HL-60 (cell line): ENCODE data around the gene ERVK3-1.
A peak's percentile ranks its signal among the peaks of the same experiment; 100 is the strongest.

Source experiments
- DNase-seq, 2 experiments: peaks; one replicate each; pipeline ENCODE4 v3.0.0-alpha.2; 2010 to 2020; ENCODE audit warnings: low read depth in 1 of 2, low spot score in 1 of 2
- H3K27ac ChIP-seq: fragments of 250-450 bp; sonication (Bioruptor Pico); replicated peaks from 2 replicates; pipeline ENCODE4 v1.5.1; 2020; ENCODE audit warnings: mild to moderate bottlenecking, moderate library complexity
- H3K27me3 ChIP-seq: fragments of 250-450 bp; sonication (Bioruptor Pico); 2 replicates; pipeline ENCODE4 v1.5.1; 2021; ENCODE audit warnings: mild to moderate bottlenecking, moderate library complexity; ENCODE audit not compliant: insufficient read depth, poor library complexity, severe bottlenecking
- H3K4me3 ChIP-seq: replicated peaks from 2 replicates; pipeline ENCODE4 v1.5.1; 2011; ENCODE audit warnings: mild to moderate bottlenecking, control low read depth, low read length; ENCODE audit not compliant: insufficient read depth
- CTCF ChIP-seq: IDR thresholded peaks from one replicate; pipeline ENCODE4 v1.5.1; 2011; ENCODE audit warnings: low read length, control low read depth, inconsistent platforms; ENCODE audit not compliant: insufficient read depth
- GABPA ChIP-seq: IDR thresholded peaks from 2 replicates; pipeline ENCODE4 v1.6.1; 2012; ENCODE audit warnings: low read depth
- POLR2AphosphoS5 ChIP-seq: IDR thresholded peaks from 2 replicates; pipeline ENCODE4 v1.6.1; 2012; ENCODE audit warnings: low read depth
- REST ChIP-seq: IDR thresholded peaks from 2 replicates; pipeline ENCODE4 v1.6.1; 2012; ENCODE audit warnings: low read depth; ENCODE audit not compliant: insufficient replicate concordance
- SPI1 ChIP-seq: IDR thresholded peaks from 2 replicates; pipeline ENCODE4 v1.6.1; 2012; ENCODE audit warnings: low read depth, mild to moderate bottlenecking, borderline replicate concordance

ERVK3-1 gene

GRCh38 chr19:58296104-58296503, 9.1 kb upstream of the ERVK3-1 start:
- no peak overlapping the region for H3K4me3 ChIP-seq
- DNase-seq, result no peak
- H3K27ac ChIP-seq, result no peak overlapping the region
- H3K27me3 ChIP-seq, result no peaks in the 10 kb centered on the region
- no peak for TF ChIP-seq GABPA
- no peak for TF ChIP-seq POLR2AphosphoS5
- TF ChIP-seq CTCF, result no peak
- TF ChIP-seq SPI1, result no peak
- TF ChIP-seq REST, result no peak

- TF ChIP-seq SPI1, result no peak
- TF ChIP-seq REST, result peak; percentile 75
- DNase-seq, result no peak
- Histone ChIP-seq H3K27ac (no peak overlapping the region), H3K4me3 (no peak overlapping the region), H3K27me3 (no peaks in the 10 kb centered on the region)
Measured at GRCh38 chr19:58300620-58301019, 4.6 kb upstream of the ERVK3-1 start.

GRCh38 chr19:58304255-58304654, 922 bp upstream of the ERVK3-1 start:
- no peaks in the 10 kb centered on the region for H3K27me3 ChIP-seq
- H3K4me3 ChIP-seq, result no peak overlapping the region
- peak overlapping the region; percentile 96 for H3K27ac ChIP-seq

More at GRCh38 chr19:58304255-58304654, 922 bp upstream of the ERVK3-1 start:
- no peak for TF ChIP-seq GABPA
- TF ChIP-seq POLR2AphosphoS5, result no peak
- TF ChIP-seq CTCF, result no peak
- TF ChIP-seq SPI1, result no peak
- TF ChIP-seq REST, result no peak
- no peak for DNase-seq
